ENCODE data around the gene CHERP.
"Not testable (repeated sequence)": the region's sequence is repeated elsewhere in the genome, so short reads cannot be mapped to it uniquely, and the experiment has no call there.

CHERP gene

DNA sequence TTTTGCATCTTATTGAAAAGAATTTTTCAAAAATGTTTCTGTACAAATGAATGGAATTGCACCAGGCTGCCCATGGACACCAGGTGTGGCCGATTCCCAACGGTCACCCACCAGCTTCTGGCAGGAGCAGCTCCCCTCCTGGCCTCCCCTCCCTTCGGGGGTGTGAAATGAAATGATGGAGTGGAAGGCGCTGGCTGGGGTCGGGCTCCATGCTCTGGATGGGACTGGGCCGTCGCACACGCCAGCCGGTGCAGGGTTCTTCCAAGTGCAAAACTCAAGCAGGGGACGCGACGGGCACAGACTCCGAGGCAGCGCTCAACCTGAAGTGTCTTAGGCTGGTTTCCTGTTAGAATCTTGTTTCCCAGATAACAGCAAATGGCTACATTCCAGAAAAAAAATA lies 24.2 kb downstream of the CHERP start:
- DNase-seq, result no peak

- DNase-seq, result no peak
Observed at GRCh38 chr19:16516923-16517610, 25.2 kb downstream of the CHERP start.

- DNase-seq, result no peak
Observed at GRCh38 chr19:16516381-16516780, 25.9 kb downstream of the CHERP start.

DNA sequence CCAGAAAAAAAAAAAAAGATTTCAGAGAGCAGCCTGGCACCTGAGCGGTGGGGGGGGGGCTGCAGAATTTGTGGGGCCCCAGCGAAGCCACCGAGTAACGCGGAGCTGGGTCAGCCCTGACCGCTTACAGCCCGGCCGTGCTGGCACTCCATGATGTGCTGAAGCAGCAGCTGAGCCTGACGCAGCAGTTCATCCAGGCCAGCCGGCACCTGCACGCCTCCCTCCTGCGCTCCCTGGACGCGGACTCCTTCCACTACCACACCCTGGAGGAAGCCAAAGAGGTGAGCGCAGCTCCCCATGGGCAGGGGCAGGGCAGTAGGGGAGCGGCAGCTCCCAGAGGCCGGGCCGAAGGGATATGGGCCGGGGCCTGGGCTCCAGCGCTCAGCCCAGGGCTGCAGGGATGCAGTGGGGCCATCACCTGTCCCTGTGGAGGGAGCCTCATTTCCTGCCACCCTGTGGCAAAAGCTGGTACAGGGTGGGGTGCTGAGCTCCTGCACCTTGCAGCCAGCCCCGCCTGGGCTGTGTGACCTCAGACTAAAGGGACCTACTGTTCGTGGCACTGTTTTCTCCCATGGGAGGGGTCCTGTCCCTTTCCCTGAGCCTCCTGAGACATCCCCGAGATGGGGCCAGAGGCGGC lies 27.7 kb downstream of the CHERP start:
- no peak for DNase-seq

DNA sequence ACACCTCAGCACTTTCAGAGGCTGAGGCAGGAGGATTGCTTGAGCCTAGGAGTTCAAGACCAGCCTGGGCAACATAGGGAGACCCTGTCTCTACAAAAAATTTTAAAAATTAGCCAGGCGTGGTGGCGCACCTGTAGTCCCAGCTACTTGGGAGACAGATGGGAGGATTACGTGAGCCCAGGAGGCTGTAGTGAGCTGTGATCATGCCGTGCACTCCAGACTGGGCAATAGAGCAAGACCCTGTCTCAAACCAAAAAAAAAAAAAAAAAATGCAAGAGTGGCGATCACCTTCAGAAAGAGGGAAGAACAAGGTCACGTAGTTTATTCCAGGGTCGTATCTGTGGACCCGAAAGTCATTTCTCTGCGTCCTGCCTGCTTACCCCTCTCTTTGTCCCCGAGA lies 29.6 kb downstream of the CHERP start:
- not testable (repeated sequence) for DNase-seq

GRCh38 chr19:16509141-16510061 lies 32.8 kb downstream of the CHERP start:
- peak; percentile 67 for DNase-seq

GRCh38 chr19:16508546-16508945 lies 33.7 kb downstream of the CHERP start:
- no peak for DNase-seq

DNA sequence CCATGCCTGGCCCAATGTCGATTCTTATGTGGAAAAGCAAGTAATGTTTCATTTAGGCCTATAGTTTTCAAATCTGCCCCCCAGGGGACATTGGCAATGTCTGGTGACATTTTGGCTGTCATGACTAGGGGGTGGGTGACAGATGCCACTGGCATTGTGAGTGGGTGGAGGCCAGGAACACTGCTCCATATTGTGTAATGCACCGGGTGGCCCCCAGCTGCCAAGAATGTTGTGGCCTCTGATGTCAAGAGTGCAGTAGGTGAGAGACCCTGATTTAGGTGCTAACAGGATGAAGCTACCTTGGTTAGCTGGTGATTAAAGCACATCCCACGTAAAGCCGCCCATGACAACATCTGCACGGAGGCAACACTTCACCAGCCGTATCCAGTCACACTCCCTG lies 35.3 kb downstream of the CHERP start:
- DNase-seq, result no peak

DNA sequence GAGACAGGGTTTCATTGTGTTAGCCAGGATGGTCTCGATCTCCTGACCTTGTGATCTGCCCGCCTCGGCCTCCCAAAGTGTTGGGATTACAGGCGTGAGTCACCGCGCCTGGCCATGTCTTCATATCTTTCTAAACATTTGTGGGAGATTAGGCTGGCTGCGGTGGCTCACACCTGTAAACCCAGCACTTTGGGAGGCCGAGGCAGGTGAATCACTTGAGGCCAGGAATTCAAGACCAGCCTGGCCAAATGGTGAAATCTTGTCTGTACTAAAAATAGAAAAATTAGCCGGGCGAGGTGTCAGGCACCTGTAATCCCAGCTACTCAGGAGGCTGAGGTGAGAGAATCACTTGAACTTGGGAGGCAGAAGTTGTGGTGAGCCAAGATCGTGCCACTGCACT lies 36.1 kb downstream of the CHERP start:
- not testable (repeated sequence) for DNase-seq

DNA sequence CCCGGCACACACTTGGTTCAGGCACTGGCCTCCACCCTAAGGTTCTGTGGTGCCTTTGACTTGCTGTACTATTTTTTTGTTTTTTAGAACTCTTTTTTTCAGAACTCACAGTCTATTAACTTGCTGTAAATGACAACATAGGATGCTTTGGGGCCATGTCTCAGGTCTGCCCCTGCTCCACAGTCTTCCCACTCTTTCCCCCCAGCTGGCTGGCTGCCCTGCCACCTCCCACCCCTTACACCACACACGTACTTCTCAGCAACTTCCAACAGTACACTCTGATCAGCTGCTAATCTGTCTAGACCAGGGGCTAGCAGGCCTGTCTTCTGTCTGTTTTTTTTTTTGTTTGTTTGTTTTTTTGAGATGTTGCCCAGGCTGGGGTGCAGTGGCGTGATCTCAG lies 38.0 kb downstream of the CHERP start:
- DNase-seq, result no peak

DNA sequence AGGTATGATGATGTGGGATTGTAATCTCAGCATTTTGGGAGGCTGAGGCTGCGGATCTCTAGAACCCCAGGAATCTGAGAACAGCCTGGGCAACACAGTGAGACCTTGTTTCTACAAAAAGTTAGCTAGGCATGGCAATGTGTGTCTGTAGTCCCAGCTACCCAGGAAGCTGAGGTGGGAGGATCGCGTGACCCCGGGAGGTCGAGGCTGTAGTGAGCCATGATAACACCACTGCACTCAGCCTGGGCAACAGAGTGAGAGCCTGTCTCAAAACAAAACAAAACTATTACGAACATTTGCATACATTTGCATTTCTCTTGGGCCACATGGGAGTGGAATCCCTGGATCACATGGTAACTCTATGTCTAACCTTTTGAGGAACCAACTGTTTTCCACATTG lies 44.4 kb downstream of the CHERP start:
- DNase-seq, result no peak

- no peak for DNase-seq
Observed at GRCh38 chr19:16497042-16497441, 45.2 kb downstream of the CHERP start.

DNA sequence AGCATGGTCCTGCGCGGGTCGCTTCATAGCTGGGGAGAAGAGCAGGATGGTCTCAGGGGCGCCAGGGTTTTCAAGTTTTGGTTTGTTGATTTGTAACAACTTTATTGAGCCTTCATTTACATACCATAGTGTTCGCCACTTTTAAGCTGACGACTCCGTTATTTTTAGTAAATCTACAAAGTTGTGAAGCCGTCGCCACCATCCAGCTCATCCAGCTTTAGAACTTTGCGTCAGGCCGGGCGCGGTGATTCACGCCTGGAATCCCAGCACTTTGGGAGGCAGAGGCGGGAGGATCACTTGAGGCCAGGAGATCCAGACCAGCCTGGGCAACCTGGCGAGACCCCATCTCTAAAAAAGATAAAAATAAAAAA lies 45.6 kb downstream of the CHERP start:
- DNase-seq, result no peak

DNA sequence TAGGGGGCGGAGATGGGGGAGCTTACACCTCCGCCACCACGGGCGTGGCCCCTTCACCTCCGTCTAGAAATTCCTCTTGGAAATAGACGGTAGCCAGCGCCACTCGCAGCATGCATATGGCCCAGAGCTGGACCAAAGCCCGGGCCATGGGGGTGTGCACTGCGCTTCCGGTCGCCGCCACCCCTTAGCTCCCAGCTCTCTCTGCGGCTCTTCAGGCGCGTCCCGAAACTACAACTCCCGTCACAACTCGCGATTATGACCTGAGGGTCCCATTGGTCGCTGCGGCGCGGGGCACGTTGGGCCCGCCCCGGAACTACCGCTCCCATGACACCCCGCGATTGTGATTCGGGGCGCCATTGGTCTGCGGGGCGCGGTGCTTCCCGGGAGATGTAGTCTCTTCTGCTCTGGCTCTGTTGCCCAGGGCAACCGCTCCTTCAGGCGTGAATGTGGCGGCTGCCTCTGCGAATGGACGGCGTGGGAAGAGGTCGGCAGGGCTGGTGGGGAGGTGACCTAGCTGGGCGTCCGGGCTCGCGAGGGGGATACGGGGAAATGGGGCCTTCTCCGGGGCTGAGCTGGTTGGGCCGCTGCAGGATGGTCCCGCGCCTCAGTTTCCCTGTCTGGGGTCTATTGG lies 46.1 kb downstream of the CHERP start, which contains the start of the genes C19orf44 and CALR3:
TSS of gene C19orf44 (plus strand) at position 413 of the 631 bp plus-strand sequence. CDS start 4,399 bp downstream, outside the sequence.
TSS of gene CALR3 (minus strand) at position 186 of the 631 bp plus-strand sequence. CDS start at position 148, 38 bp downstream.
- peak; percentile 100 for DNase-seq

DNA sequence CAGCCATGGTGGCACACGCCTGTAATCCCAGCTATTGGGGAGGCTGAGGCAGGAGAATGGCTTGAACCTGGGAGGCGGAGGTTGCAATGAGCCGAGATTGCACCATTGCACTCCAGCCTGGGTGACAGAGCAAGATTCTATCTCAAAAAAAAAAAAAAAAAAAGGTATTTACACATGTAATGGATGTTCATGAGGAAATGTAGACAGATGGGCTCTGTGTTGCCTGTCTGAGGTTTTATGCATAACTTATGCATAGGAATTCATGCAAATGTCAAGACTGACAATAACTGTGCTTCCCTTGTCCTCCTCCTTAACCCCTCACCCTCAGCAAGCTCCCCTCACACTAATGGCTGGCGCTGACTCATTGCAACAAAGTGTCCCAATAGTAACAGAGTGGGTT lies 55.8 kb downstream of the CHERP start:
- DNase-seq, result not testable (repeated sequence)

- DNase-seq, result no peak
Observed at GRCh38 chr19:16482745-16483144, 59.5 kb downstream of the CHERP start.

DNA sequence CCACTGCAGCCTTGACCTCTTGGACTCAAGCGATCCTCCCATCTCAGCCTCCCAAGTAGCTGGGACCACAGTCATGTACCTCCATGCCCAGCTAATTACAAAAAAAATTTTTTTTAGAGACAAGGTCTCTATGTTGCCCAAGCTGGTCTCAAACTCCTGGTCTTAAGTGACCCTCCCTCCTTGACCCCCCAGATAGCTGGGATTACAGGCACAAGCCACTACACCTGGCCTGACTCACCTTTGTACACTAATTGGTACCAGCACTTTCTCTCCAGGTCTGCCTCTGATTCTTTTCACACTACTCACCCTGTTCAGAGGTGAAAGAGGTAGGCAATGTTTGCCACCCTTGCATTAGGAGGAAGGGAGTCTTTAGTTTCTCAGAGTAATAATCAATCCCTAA lies 64.9 kb downstream of the CHERP start:
- no peak for DNase-seq

GRCh38 chr19:16476401-16476800 lies 65.8 kb downstream of the CHERP start:
- no peak for DNase-seq

DNA sequence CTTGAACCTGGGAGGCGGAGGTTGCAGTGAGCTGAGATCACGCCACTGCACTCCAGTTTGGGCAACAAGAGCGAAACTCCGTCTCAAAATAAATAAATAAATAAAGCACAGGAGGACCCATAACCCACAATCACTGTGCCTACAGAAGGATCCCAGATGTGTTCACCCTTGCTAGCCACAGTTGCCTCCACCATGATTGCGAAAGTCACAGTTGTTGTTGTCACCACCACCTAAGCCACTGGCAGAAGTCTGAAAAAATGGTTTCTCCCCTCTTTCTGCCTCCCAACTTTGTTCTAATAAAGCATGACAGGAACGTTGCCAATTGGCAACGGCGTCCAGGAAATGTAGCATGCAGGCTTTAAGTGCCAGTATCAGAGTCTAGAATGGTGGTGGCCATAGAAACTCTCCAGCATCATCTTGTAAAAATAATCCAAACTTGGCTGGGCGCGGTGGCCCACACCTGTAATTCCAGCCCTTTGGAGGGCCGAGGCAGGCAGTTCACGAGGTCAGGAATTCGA lies 68.3 kb downstream of the CHERP start:
- DNase-seq, result no peak

- DNase-seq, result no peak
Observed at GRCh38 chr19:16472992-16473391, 69.2 kb downstream of the CHERP start.

DNA sequence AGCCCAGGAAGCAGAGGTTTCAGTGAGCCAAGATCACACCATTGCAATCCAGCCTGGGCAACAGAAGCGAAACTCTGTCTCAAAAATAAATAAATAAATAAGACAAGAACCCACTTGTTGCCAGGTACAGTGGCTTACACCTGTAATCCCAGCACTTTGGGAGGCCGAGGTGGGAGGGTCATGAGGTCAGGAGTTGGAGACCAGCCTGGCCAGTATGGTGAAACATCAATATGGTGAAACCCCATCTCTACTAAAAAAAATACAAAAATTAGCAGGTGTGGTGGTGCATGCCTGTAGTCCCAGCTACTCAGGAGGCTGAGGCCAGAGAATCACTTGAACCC lies 69.7 kb downstream of the CHERP start:
- DNase-seq, result not testable (repeated sequence)

- no peak for DNase-seq
Observed at GRCh38 chr19:16470911-16471811, 71.1 kb downstream of the CHERP start.

Measured in right hindlimb (tissue), 1 donor.